ENCODE data around the gene POLA1. TPM values are rescaled to one million over a fixed set of nuclear protein-coding genes. Genes with fewer than 3 reads are reported as not detected.
A peak's percentile ranks its signal among the peaks of the same experiment; 100 is the strongest.

Gene POLA1
- total RNA-seq, 4 donors from 2014 or later: 10.1 to 15.3 (median 13.1) TPM

DNA sequence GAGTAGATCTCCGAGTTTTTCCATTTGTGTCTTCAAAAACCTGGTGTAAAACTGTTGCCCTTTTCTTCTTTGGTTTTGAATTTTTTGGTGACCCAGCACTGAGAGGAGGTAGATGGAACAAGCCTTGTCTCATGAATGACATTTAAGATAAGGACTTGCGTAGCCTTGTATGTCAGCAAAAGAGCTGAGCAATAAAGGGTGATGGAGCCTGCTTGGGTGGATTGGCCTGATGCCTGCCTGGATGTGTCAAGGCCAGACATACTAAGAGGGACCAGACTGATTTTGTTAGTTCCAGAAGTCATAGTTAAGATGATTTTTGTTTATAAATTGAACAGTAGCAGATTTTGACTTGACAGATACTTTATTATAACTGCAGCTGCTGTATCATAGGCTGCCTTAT, 134.9 kb downstream of the POLA1 start:
- no peak for TF ChIP-seq EP300 (IDR thresholded peaks at IDR 0.05)
- no peak for TF ChIP-seq CTCF (IDR thresholded peaks at IDR 0.05)
- no peak for TF ChIP-seq POLR2A (IDR thresholded peaks at IDR 0.05)
- no peak for TF ChIP-seq POLR2AphosphoS5 (IDR thresholded peaks at IDR 0.05)

DNA sequence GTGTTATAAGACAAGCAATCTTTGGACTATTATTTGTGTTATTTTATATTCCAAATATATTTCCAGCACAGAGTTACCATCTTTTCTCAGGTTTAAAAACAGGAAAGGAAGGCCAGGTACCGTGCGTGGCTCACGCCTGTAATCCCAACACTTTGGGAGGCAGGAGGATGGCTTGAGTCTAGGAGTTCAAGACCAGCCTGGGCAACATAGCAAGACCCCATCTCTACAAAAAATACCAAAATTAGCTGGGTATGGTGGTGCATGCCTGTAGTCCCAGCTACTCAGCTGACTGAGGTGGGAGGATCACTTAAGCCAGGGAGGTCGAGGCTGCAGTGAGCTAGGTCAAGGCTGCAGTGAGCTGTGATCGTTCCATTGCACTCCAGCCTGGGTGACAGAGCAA, 140.0 kb downstream of the POLA1 start:
- no peaks in the 10 kb centered on the region for H3K4me1 ChIP-seq
- 86% methylated on average over 5 of the region's 5 CpGs for WGBS
- TF ChIP-seq EP300 (IDR thresholded peaks at IDR 0.05): no peak
- no peak for TF ChIP-seq POLR2AphosphoS5 (IDR thresholded peaks at IDR 0.05)
- no peak for TF ChIP-seq POLR2A (IDR thresholded peaks at IDR 0.05)
- TF ChIP-seq CTCF (IDR thresholded peaks at IDR 0.05): no peak
- H3K27ac ChIP-seq: no peak overlapping the region
- H3K9me3 ChIP-seq: no peaks in the 10 kb centered on the region
- H3K27me3 ChIP-seq: no peaks in the 10 kb centered on the region
- DNase-seq (ENCODE audit: low spot score in 2 of 2): no peak
- H3K4me3 ChIP-seq: no peak overlapping the region
- H3K36me3 ChIP-seq: no peaks in the 10 kb centered on the region

More for the DNA sequence above, 134.9 kb downstream of the POLA1 start:
- Histone ChIP-seq H3K36me3 (peaks cover 9% of the 10 kb centered on the region), H3K27ac (no peak overlapping the region), H3K4me1 (no peaks in the 10 kb centered on the region), H3K27me3 (no peaks in the 10 kb centered on the region), H3K9me3 (no peaks in the 10 kb centered on the region), H3K4me3 (no peak overlapping the region)
- no peak for DNase-seq (ENCODE audit: low spot score in 2 of 2)
- 91% methylated on average over 2 of the region's 2 CpGs for WGBS

- H3K4me1 ChIP-seq: no peaks in the 10 kb centered on the region
- no peaks in the 10 kb centered on the region for H3K9me3 ChIP-seq
- no peak overlapping the region for H3K27ac ChIP-seq
- no peak for TF ChIP-seq CTCF (IDR thresholded peaks at IDR 0.05)
- TF ChIP-seq POLR2AphosphoS5 (IDR thresholded peaks at IDR 0.05): no peak
- no peak for TF ChIP-seq EP300 (IDR thresholded peaks at IDR 0.05)
- TF ChIP-seq POLR2A (IDR thresholded peaks at IDR 0.05): no peak
- no peaks in the 10 kb centered on the region for H3K27me3 ChIP-seq
- no peak overlapping the region for H3K4me3 ChIP-seq
- DNase-seq (ENCODE audit: low spot score in 2 of 2): no peak
- no peaks in the 10 kb centered on the region for H3K36me3 ChIP-seq
Measured at GRCh38 chrX:24837966-24838365, 144.2 kb downstream of the POLA1 start.

- Histone ChIP-seq H3K4me1 (no peaks in the 10 kb centered on the region), H3K27ac (no peak overlapping the region), H3K36me3 (no peaks in the 10 kb centered on the region), H3K27me3 (no peaks in the 10 kb centered on the region), H3K9me3 (no peaks in the 10 kb centered on the region), H3K4me3 (no peak overlapping the region)
- no peak for TF ChIP-seq POLR2AphosphoS5 (IDR thresholded peaks at IDR 0.05)
- peak in 1 of 2 donors; percentile 24 for TF ChIP-seq CTCF (IDR thresholded peaks at IDR 0.05)
- 30% methylated on average over 3 of the region's 3 CpGs for WGBS
- DNase-seq (ENCODE audit: low spot score in 2 of 2): no peak
Measured at GRCh38 chrX:24838629-24839028, 144.9 kb downstream of the POLA1 start.

GRCh38 chrX:24839331-24839730, 145.6 kb downstream of the POLA1 start:
- no peak for DNase-seq (ENCODE audit: low spot score in 2 of 2)
- Histone ChIP-seq H3K27me3 (no peaks in the 10 kb centered on the region), H3K36me3 (no peaks in the 10 kb centered on the region), H3K4me3 (no peak overlapping the region), H3K27ac (no peak overlapping the region), H3K4me1 (no peaks in the 10 kb centered on the region), H3K9me3 (no peaks in the 10 kb centered on the region)
- TF ChIP-seq POLR2A (IDR thresholded peaks at IDR 0.05): no peak
- TF ChIP-seq CTCF (IDR thresholded peaks at IDR 0.05): no peak
- TF ChIP-seq EP300 (IDR thresholded peaks at IDR 0.05): no peak
- TF ChIP-seq POLR2AphosphoS5 (IDR thresholded peaks at IDR 0.05): no peak
- 56% methylated on average over 4 of the region's 4 CpGs for WGBS
